ENCODE measurements around the gene ASAP3. TPM values are rescaled to one million over a fixed set of nuclear protein-coding genes. Genes with fewer than 3 reads are reported as not detected.

The ASAP3 gene
- total and polyA plus RNA-seq, 2 of the 13 experiments (the other 11 are each of a cell fraction or from before 2014, with no cell fraction given) = 32.6 to 37.0 TPM

GRCh38 chr1:23424293-23425192, 59.4 kb downstream of the ASAP3 start, which contains the start of gene TCEA3 (continued):
- no peak for TF ChIP-seq SNAPC4 (CRISPR knock-in tag; IDR thresholded peaks at IDR 0.05)
- TF ChIP-seq SATB2 (CRISPR knock-in tag; IDR thresholded peaks at IDR 0.05) = no peak
- no peak for TF ChIP-seq KLF12 (CRISPR knock-in tag; IDR thresholded peaks at IDR 0.05; ENCODE audit: borderline replicate concordance)
- TF ChIP-seq ZNF773 (CRISPR knock-in tag; IDR thresholded peaks at IDR 0.05; ENCODE audit: borderline replicate concordance) = no peak
- TF ChIP-seq RARG (CRISPR knock-in tag; IDR thresholded peaks at IDR 0.05; ENCODE audit: low read depth) = no peak
- no peak; the same call in 1 of the 2 replicates for TF ChIP-seq ZBTB7B (CRISPR knock-in tag; IDR thresholded peaks at IDR 0.05)
- no peak for TF ChIP-seq ZBTB10 (CRISPR knock-in tag; IDR thresholded peaks at IDR 0.05; ENCODE audit: borderline replicate concordance)
- no peak for TF ChIP-seq ATF4 (CRISPR knock-in tag; IDR thresholded peaks at IDR 0.05)
- TF ChIP-seq KAT8 (CRISPR knock-in tag; IDR thresholded peaks at IDR 0.05) = peak; percentile 48; the same call in 1 of the 2 replicates
- no peak for TF ChIP-seq FOXA3 (CRISPR knock-in tag; IDR thresholded peaks at IDR 0.05)
- TF ChIP-seq NR3C1 (CRISPR knock-in tag; IDR thresholded peaks at IDR 0.05) = no peak
- no peak for TF ChIP-seq STAG1 (CRISPR knock-in tag; IDR thresholded peaks at IDR 0.05)
- TF ChIP-seq CCDC6 (CRISPR knock-in tag; IDR thresholded peaks at IDR 0.05) = no peak; the same call in 1 of the 2 replicates
- TF ChIP-seq ZFYVE20 (CRISPR knock-in tag; IDR thresholded peaks at IDR 0.05; ENCODE audit: borderline replicate concordance, low read depth) = no peak
- TF ChIP-seq JUNB (CRISPR knock-in tag; IDR thresholded peaks at IDR 0.05; ENCODE audit: borderline replicate concordance) = no peak
- no peak for TF ChIP-seq NR0B2 (CRISPR knock-in tag; IDR thresholded peaks at IDR 0.05)
- TF ChIP-seq POGZ (CRISPR knock-in tag; IDR thresholded peaks at IDR 0.05) = no peak
- TF ChIP-seq PAX8 (CRISPR knock-in tag; IDR thresholded peaks at IDR 0.05; ENCODE audit: borderline replicate concordance) = no peak

Data from HepG2 (cell line).